Measurements from ENCODE around the gene HOXC4. TPM values are rescaled to one million over a fixed set of nuclear protein-coding genes. Genes with fewer than 3 reads are reported as not detected.

Gene HOXC4
- total RNA-seq, 2 experiments from 2014 or later, result not detected

- no peak overlapping the region for H3K27ac ChIP-seq (ENCODE audit: low read depth in 1 of 2, low read length in 2 of 2)
- H3K36me3 Mint-ChIP-seq (ENCODE audit: low read depth), result no peaks in the 10 kb centered on the region
- POLR2A ChIA-PET, result no interaction called here
- H3K4me3 Mint-ChIP-seq, result peak overlapping the region; percentile 77
- H3K9me3 ChIP-seq (ENCODE audit: control insufficient read depth in 1 of 2, insufficient read depth in 1 of 2, low read length in 2 of 2), result peaks cover 0 to 29% of the 10 kb centered on the region in 2 experiments
- peaks cover 38% of the 10 kb centered on the region for H3K4me1 ChIP-seq (ENCODE audit: insufficient read depth, low read length)
- DNase-seq (no peak), ATAC-seq (ENCODE audit: poor library complexity) (no peak)
- H3K27me3 ChIP-seq (ENCODE audit: control insufficient read depth in 1 of 2, insufficient read depth in 2 of 2, low read length in 2 of 2), result peaks cover 88 to 91% of the 10 kb centered on the region in 2 experiments
- no peak overlapping the region for H3K27ac Mint-ChIP-seq
- H3K36me3 ChIP-seq (ENCODE audit: insufficient read depth, low read length), result no peaks in the 10 kb centered on the region
- TF ChIP-seq CTCF (IDR thresholded peaks at IDR 0.05), result no peak
- H3K27me3 Mint-ChIP-seq, result peaks cover 93% of the 10 kb centered on the region
- no peaks in the 10 kb centered on the region for H3K9me3 Mint-ChIP-seq
- CTCF ChIA-PET, result no interaction called here
- no peak overlapping the region for H3K4me3 ChIP-seq (ENCODE audit: low read length)
- intact Hi-C loops (cut with DNase I, micrococcal nuclease), result no loop called here
- peaks cover 19% of the 10 kb centered on the region for H3K4me1 Mint-ChIP-seq (ENCODE audit: low read depth)
Observed at GRCh38 chr12:54019091-54019811, 34.4 kb upstream of the HOXC4 start.

GRCh38 chr12:54019924-54020590, 33.6 kb upstream of the HOXC4 start:
- DNase-seq, result no peak
- Mint-ChIP-seq H3K4me1 (ENCODE audit: low read depth) (peaks cover 12% of the 10 kb centered on the region), H3K27ac (no peak overlapping the region), H3K27me3 (peaks cover 93% of the 10 kb centered on the region), H3K36me3 (ENCODE audit: low read depth) (no peaks in the 10 kb centered on the region), H3K9me3 (no peaks in the 10 kb centered on the region), H3K4me3 (peak overlapping the region; percentile 77)
- POLR2A ChIA-PET, result no interaction called here
- peaks cover 0 to 26% of the 10 kb centered on the region in 2 experiments for H3K9me3 ChIP-seq (ENCODE audit: control insufficient read depth in 1 of 2, insufficient read depth in 1 of 2, low read length in 2 of 2)
- H3K4me3 ChIP-seq (ENCODE audit: low read length), result no peak overlapping the region
- ATAC-seq (ENCODE audit: poor library complexity), result no peak
- H3K36me3 ChIP-seq (ENCODE audit: insufficient read depth, low read length), result no peaks in the 10 kb centered on the region
- peaks cover 88 to 91% of the 10 kb centered on the region in 2 experiments for H3K27me3 ChIP-seq (ENCODE audit: control insufficient read depth in 1 of 2, insufficient read depth in 2 of 2, low read length in 2 of 2)
- CTCF ChIA-PET, result no interaction called here
- intact Hi-C loops (cut with DNase I, micrococcal nuclease), result no loop called here
- no peak for TF ChIP-seq CTCF (IDR thresholded peaks at IDR 0.05)
- H3K27ac ChIP-seq (ENCODE audit: low read depth in 1 of 2, low read length in 2 of 2), result no peak overlapping the region
- H3K4me1 ChIP-seq (ENCODE audit: insufficient read depth, low read length), result peaks cover 32% of the 10 kb centered on the region

- no peak overlapping the region for H3K27ac ChIP-seq (ENCODE audit: low read depth in 1 of 2, low read length in 2 of 2)
- Mint-ChIP-seq H3K4me3 (no peak overlapping the region), H3K27me3 (peaks cover 93% of the 10 kb centered on the region), H3K36me3 (ENCODE audit: low read depth) (no peaks in the 10 kb centered on the region), H3K27ac (no peak overlapping the region), H3K4me1 (ENCODE audit: low read depth) (peaks cover 11% of the 10 kb centered on the region), H3K9me3 (no peaks in the 10 kb centered on the region)
- POLR2A ChIA-PET, result no interaction called here
- no peak for TF ChIP-seq CTCF (IDR thresholded peaks at IDR 0.05)
- DNase-seq (no peak), ATAC-seq (ENCODE audit: poor library complexity) (no peak)
- H3K9me3 ChIP-seq (ENCODE audit: control insufficient read depth in 1 of 2, insufficient read depth in 1 of 2, low read length in 2 of 2), result peaks cover 0 to 26% of the 10 kb centered on the region in 2 experiments
- CTCF ChIA-PET, result no interaction called here
- intact Hi-C loops (cut with DNase I, micrococcal nuclease), result no loop called here
- no peak overlapping the region for H3K4me3 ChIP-seq (ENCODE audit: low read length)
- peaks cover 88 to 91% of the 10 kb centered on the region in 2 experiments for H3K27me3 ChIP-seq (ENCODE audit: control insufficient read depth in 1 of 2, insufficient read depth in 2 of 2, low read length in 2 of 2)
- peaks cover 28% of the 10 kb centered on the region for H3K4me1 ChIP-seq (ENCODE audit: insufficient read depth, low read length)
- H3K36me3 ChIP-seq (ENCODE audit: insufficient read depth, low read length), result no peaks in the 10 kb centered on the region
Observed at GRCh38 chr12:54020591-54021405, 32.8 kb upstream of the HOXC4 start.

Data from CD4-positive, alpha-beta T cell (primary cell).